Neutrophil (primary cell): ENCODE data around the gene APP.
"Not testable (repeated sequence)": the region's sequence is repeated elsewhere in the genome, so short reads cannot be mapped to it uniquely, and the experiment has no call there.

Source experiments
- H3K27ac ChIP-seq: fragments of 200-600 bp; sonication (generic); 2 replicates; pipeline ENCODE4 v1.5.1; 2016; ENCODE audit warnings: mild to moderate bottlenecking, moderate library complexity
- H3K27me3 ChIP-seq: fragments of 200-600 bp; sonication (generic); 2 replicates; pipeline ENCODE4 v1.6.0; 2016; ENCODE audit warnings: mild to moderate bottlenecking
- H3K36me3 ChIP-seq: fragments of 200-600 bp; sonication (generic); 2 replicates; pipeline ENCODE4 v1.5.1; 2017
- H3K4me1 ChIP-seq, 2 experiments: fragments of 200-600 bp in 1 of 2; sonication (generic) in 1 of 2; 1 replicate in 1 of 2; 2 replicates in 1 of 2; pipeline versions ENCODE4 v1.5.1 to v1.6.1; 2013 to 2016; ENCODE audit warnings: low read depth in 1 of 2, low read length in 1 of 2, mild to moderate bottlenecking in 1 of 2, moderate library complexity in 1 of 2; ENCODE audit not compliant: control insufficient read depth in 1 of 2, insufficient read depth in 1 of 2
- H3K4me3 ChIP-seq, 2 experiments: fragments of 200-600 bp in 1 of 2; sonication (generic) in 1 of 2; 1 replicate in 1 of 2; 2 replicates in 1 of 2; pipeline ENCODE4 v1.5.1; 2013 to 2016; ENCODE audit warnings: low read depth in 1 of 2, low read length in 1 of 2, mild to moderate bottlenecking in 1 of 2, moderate library complexity in 1 of 2
- H3K9me3 ChIP-seq: fragments of 200-600 bp; sonication (generic); 2 replicates; pipeline ENCODE4 v1.5.1; 2016
- CTCF ChIP-seq: fragments of 200-600 bp; sonication (generic); IDR thresholded peaks from 2 replicates; pipeline ENCODE4 v1.5.1; 2016; ENCODE audit warnings: antibody characterized with exemption

The APP gene

GRCh38 chr21:26085127-26085526, 85.4 kb downstream of the APP start:
- no peak overlapping the region for H3K4me3 ChIP-seq
- H3K27ac ChIP-seq = no peak overlapping the region
- H3K9me3 ChIP-seq = no peaks in the 10 kb centered on the region
- no peak for TF ChIP-seq CTCF
- H3K36me3 ChIP-seq = no peaks in the 10 kb centered on the region
- H3K27me3 ChIP-seq = no peaks in the 10 kb centered on the region
- no peaks in the 10 kb centered on the region for H3K4me1 ChIP-seq

- H3K27me3 ChIP-seq = no peaks in the 10 kb centered on the region
- H3K4me1 ChIP-seq = no peaks in the 10 kb centered on the region
- H3K9me3 ChIP-seq = no peaks in the 10 kb centered on the region
- no peak overlapping the region for H3K27ac ChIP-seq
- H3K4me3 ChIP-seq = no peak overlapping the region
- no peak for TF ChIP-seq CTCF
- no peaks in the 10 kb centered on the region for H3K36me3 ChIP-seq
Observed at GRCh38 chr21:26082549-26082948, 88.0 kb downstream of the APP start.

GRCh38 chr21:26081175-26081760, 89.3 kb downstream of the APP start:
- not testable (repeated sequence) for H3K9me3 ChIP-seq, H3K27me3 ChIP-seq, H3K27ac ChIP-seq, H3K4me3 ChIP-seq, H3K4me1 ChIP-seq, H3K36me3 ChIP-seq

- no peak overlapping the region for H3K4me3 ChIP-seq
- no peak overlapping the region for H3K27ac ChIP-seq
- TF ChIP-seq CTCF = no peak
- H3K27me3 ChIP-seq = no peaks in the 10 kb centered on the region
- H3K4me1 ChIP-seq = no peaks in the 10 kb centered on the region
- no peaks in the 10 kb centered on the region for H3K9me3 ChIP-seq
- no peaks in the 10 kb centered on the region for H3K36me3 ChIP-seq
Observed at GRCh38 chr21:26080211-26080610, 90.4 kb downstream of the APP start.

- H3K27ac ChIP-seq = no peak overlapping the region
- H3K4me3 ChIP-seq = no peak overlapping the region
- no peaks in the 10 kb centered on the region for H3K36me3 ChIP-seq
- H3K4me1 ChIP-seq = peaks cover under 1 to 4% of the 10 kb centered on the region in 2 experiments
- TF ChIP-seq CTCF = no peak
- H3K27me3 ChIP-seq = no peaks in the 10 kb centered on the region
- H3K9me3 ChIP-seq = no peaks in the 10 kb centered on the region
Observed at GRCh38 chr21:26079366-26079765, 91.2 kb downstream of the APP start.

- H3K9me3 ChIP-seq = no peaks in the 10 kb centered on the region
- no peak for TF ChIP-seq CTCF
- H3K36me3 ChIP-seq = no peaks in the 10 kb centered on the region
- H3K27me3 ChIP-seq = no peaks in the 10 kb centered on the region
- H3K4me3 ChIP-seq = no peak overlapping the region
- no peak overlapping the region for H3K27ac ChIP-seq
- peaks cover 3 to 7% of the 10 kb centered on the region in 2 experiments for H3K4me1 ChIP-seq
Observed at GRCh38 chr21:26077521-26077920, 93.0 kb downstream of the APP start.
